Loucy (cell line): ENCODE results near the gene ARID1B.

ENCODE experiments used
- EZH2phosphoT487 ChIP-seq: fragments of 200-600 bp; IDR thresholded peaks from 2 replicates; pipeline ENCODE4 v1.6.1; 2018; ENCODE audit warnings: antibody characterized with exemption, mild to moderate bottlenecking, moderate library complexity, borderline replicate concordance
- TF ChIP-seq, protein P1 (sequence below): fragments of 200-600 bp; sonication (generic); conservative IDR thresholded peaks from 2 replicates; pipeline ENCODE4 v1.5.1; 2014; ENCODE audit warnings: mild to moderate bottlenecking, antibody characterized with exemption, low read length

DNA sequence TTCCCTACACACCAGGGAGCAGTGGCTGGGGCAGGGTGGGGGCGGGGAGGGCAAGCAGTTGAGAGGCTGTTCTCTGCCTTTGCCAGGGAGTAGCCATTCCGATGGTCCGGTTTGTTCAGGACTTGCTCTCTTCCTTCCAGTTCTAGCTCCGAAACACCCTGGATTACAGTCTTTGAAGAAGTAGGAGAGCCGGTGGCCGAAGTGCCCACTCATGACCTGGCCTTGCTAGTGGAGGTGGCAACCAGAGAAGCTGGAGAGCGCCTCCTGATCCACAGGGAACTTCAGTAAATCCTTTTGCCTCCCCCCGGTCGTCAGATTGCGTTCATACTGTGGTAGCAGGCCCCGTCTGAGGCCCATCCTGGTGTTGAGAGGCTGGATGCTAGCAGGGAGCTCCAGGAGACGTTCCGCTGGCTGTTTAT is 92.8 kb downstream of the ARID1B start:
- TF ChIP-seq, protein P1, sequence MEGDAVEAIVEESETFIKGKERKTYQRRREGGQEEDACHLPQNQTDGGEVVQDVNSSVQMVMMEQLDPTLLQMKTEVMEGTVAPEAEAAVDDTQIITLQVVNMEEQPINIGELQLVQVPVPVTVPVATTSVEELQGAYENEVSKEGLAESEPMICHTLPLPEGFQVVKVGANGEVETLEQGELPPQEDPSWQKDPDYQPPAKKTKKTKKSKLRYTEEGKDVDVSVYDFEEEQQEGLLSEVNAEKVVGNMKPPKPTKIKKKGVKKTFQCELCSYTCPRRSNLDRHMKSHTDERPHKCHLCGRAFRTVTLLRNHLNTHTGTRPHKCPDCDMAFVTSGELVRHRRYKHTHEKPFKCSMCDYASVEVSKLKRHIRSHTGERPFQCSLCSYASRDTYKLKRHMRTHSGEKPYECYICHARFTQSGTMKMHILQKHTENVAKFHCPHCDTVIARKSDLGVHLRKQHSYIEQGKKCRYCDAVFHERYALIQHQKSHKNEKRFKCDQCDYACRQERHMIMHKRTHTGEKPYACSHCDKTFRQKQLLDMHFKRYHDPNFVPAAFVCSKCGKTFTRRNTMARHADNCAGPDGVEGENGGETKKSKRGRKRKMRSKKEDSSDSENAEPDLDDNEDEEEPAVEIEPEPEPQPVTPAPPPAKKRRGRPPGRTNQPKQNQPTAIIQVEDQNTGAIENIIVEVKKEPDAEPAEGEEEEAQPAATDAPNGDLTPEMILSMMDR: no peak
- TF ChIP-seq EZH2phosphoT487: no peak
